ENCODE data around the gene PGBD2. TPM values are rescaled to one million over a fixed set of nuclear protein-coding genes. Genes with fewer than 3 reads are reported as not detected.

PGBD2 gene
- total and polyA plus RNA-seq, 2 of the 13 experiments (the other 11 are each of a cell fraction or from before 2014, with no cell fraction given): 6.0 to 7.4 TPM

- TF ChIP-seq, protein P1, sequence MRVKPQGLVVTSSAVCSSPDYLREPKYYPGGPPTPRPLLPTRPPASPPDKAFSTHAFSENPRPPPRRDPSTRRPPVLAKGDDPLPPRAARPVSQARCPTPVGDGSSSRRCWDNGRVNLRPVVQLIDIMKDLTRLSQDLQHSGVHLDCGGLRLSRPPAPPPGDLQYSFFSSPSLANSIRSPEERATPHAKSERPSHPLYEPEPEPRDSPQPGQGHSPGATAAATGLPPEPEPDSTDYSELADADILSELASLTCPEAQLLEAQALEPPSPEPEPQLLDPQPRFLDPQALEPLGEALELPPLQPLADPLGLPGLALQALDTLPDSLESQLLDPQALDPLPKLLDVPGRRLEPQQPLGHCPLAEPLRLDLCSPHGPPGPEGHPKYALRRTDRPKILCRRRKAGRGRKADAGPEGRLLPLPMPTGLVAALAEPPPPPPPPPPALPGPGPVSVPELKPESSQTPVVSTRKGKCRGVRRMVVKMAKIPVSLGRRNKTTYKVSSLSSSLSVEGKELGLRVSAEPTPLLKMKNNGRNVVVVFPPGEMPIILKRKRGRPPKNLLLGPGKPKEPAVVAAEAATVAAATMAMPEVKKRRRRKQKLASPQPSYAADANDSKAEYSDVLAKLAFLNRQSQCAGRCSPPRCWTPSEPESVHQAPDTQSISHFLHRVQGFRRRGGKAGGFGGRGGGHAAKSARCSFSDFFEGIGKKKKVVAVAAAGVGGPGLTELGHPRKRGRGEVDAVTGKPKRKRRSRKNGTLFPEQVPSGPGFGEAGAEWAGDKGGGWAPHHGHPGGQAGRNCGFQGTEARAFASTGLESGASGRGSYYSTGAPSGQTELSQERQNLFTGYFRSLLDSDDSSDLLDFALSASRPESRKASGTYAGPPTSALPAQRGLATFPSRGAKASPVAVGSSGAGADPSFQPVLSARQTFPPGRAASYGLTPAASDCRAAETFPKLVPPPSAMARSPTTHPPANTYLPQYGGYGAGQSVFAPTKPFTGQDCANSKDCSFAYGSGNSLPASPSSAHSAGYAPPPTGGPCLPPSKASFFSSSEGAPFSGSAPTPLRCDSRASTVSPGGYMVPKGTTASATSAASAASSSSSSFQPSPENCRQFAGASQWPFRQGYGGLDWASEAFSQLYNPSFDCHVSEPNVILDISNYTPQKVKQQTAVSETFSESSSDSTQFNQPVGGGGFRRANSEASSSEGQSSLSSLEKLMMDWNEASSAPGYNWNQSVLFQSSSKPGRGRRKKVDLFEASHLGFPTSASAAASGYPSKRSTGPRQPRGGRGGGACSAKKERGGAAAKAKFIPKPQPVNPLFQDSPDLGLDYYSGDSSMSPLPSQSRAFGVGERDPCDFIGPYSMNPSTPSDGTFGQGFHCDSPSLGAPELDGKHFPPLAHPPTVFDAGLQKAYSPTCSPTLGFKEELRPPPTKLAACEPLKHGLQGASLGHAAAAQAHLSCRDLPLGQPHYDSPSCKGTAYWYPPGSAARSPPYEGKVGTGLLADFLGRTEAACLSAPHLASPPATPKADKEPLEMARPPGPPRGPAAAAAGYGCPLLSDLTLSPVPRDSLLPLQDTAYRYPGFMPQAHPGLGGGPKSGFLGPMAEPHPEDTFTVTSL (CRISPR knock-in tag; IDR thresholded peaks at IDR 0.05; ENCODE audit: borderline replicate concordance): 0 out of 2 replicates have a peak, but pooled peaks have one; percentile 55
- no peak for TF ChIP-seq AKAP8 (CRISPR knock-in tag; IDR thresholded peaks at IDR 0.05)
- peak; percentile 44; the same call in 1 of the 2 replicates for TF ChIP-seq SP4 (CRISPR knock-in tag; IDR thresholded peaks at IDR 0.05)
- peak; percentile 8; the same call in 1 of the 2 replicates for TF ChIP-seq MIER3 (CRISPR knock-in tag; IDR thresholded peaks at IDR 0.05; ENCODE audit: borderline replicate concordance)
- no peak for TF ChIP-seq ZBTB7A (CRISPR knock-in tag; IDR thresholded peaks at IDR 0.05)
- TF ChIP-seq SNAI1 (CRISPR knock-in tag; IDR thresholded peaks at IDR 0.05; ENCODE audit: borderline replicate concordance): no peak
- no peak for TF ChIP-seq CENPBD1 (CRISPR knock-in tag; IDR thresholded peaks at IDR 0.05; ENCODE audit: borderline replicate concordance, low read depth)
- TF ChIP-seq FOXA3 (CRISPR knock-in tag; IDR thresholded peaks at IDR 0.05): 0 out of 2 replicates have a peak, but pooled peaks have one; percentile 6
- TF ChIP-seq ZNF629 (CRISPR knock-in tag; conservative IDR thresholded peaks at IDR 0.05): no peak
- no peak for TF ChIP-seq FOSL2 (CRISPR knock-in tag; IDR thresholded peaks at IDR 0.05)
- TF ChIP-seq, protein P2, sequence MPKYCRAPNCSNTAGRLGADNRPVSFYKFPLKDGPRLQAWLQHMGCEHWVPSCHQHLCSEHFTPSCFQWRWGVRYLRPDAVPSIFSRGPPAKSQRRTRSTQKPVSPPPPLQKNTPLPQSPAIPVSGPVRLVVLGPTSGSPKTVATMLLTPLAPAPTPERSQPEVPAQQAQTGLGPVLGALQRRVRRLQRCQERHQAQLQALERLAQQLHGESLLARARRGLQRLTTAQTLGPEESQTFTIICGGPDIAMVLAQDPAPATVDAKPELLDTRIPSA (CRISPR knock-in tag; IDR thresholded peaks at IDR 0.05; ENCODE audit: borderline replicate concordance): 0 out of 2 replicates have a peak, but pooled peaks have one; percentile 6
- peak; percentile 58; the same call in 1 of the 2 replicates for TF ChIP-seq NFKBIZ (CRISPR knock-in tag; IDR thresholded peaks at IDR 0.05)
- TF ChIP-seq HOMEZ (CRISPR knock-in tag; IDR thresholded peaks at IDR 0.05; ENCODE audit: low read depth): no peak
- TF ChIP-seq HMG20A (CRISPR knock-in tag; IDR thresholded peaks at IDR 0.05; ENCODE audit: borderline replicate concordance): no peak
- peak; percentile 81; the same call in 1 of the 2 replicates for TF ChIP-seq REPIN1 (CRISPR knock-in tag; IDR thresholded peaks at IDR 0.05; ENCODE audit: borderline replicate concordance, low read depth)
- TF ChIP-seq KLF9 (CRISPR knock-in tag; IDR thresholded peaks at IDR 0.05; ENCODE audit: low read depth): peak; percentile 68; the same call in 1 of the 2 replicates
- TF ChIP-seq MXI1 (IDR thresholded peaks at IDR 0.05; ENCODE audit: borderline replicate concordance, low read depth, low read length): 0 out of 3 replicates have a peak, but pooled peaks have one; percentile 34
- no peak for TF ChIP-seq HOXA7 (CRISPR knock-in tag; IDR thresholded peaks at IDR 0.05)
- TF ChIP-seq ZNF207 (IDR thresholded peaks at IDR 0.05; ENCODE audit: borderline replicate concordance): no peak
- no peak for TF ChIP-seq WIZ (CRISPR knock-in tag; IDR thresholded peaks at IDR 0.05)
- TF ChIP-seq MAF1 (CRISPR knock-in tag; IDR thresholded peaks at IDR 0.05; ENCODE audit: borderline replicate concordance): no peak
These were observed 46.8 kb upstream of the PGBD2 start, which contains the start of gene ZNF692 (continued) for GRCh38 chr1:248858891-248859889.

Measured in HepG2 (cell line).